Endothelial cell (in vitro differentiated cells): Measurements from ENCODE around the gene SETD2. TPM values are rescaled to one million over a fixed set of nuclear protein-coding genes. Genes with fewer than 3 reads are reported as not detected.
A peak's percentile ranks its signal among the peaks of the same experiment; 100 is the strongest.

ENCODE experiments used
- DNase-seq: peaks from one replicate; pipeline ENCODE4 v3.0.0; 2021; ENCODE audit warnings: low spot score
- H3K27ac Mint-ChIP-seq: one replicate; pipeline ENCODE4 v1.8.0; 2021; ENCODE audit warnings: mixed read lengths, inconsistent platforms; ENCODE audit not compliant: unreplicated experiment
- H3K27me3 Mint-ChIP-seq: one replicate; pipeline ENCODE4 v1.8.0; 2021; ENCODE audit warnings: mild to moderate bottlenecking, moderate library complexity, mixed read lengths, inconsistent platforms; ENCODE audit not compliant: unreplicated experiment
- H3K36me3 Mint-ChIP-seq: one replicate; pipeline ENCODE4 v1.8.0; 2021; ENCODE audit warnings: mild to moderate bottlenecking, low read depth, mixed read lengths, inconsistent platforms; ENCODE audit not compliant: unreplicated experiment
- H3K4me1 Mint-ChIP-seq: one replicate; pipeline ENCODE4 v1.8.0; 2021; ENCODE audit warnings: mild to moderate bottlenecking, mixed read lengths, inconsistent platforms; ENCODE audit not compliant: unreplicated experiment
- H3K4me3 Mint-ChIP-seq: one replicate; pipeline ENCODE4 v1.8.0; 2021; ENCODE audit warnings: mild to moderate bottlenecking, mixed read lengths, inconsistent platforms; ENCODE audit not compliant: unreplicated experiment
- H3K9me3 Mint-ChIP-seq: one replicate; pipeline ENCODE4 v1.8.0; 2021; ENCODE audit warnings: mixed read lengths, inconsistent platforms; ENCODE audit not compliant: unreplicated experiment
- CTCF ChIP-seq: fragments of 200-600 bp; sonication (generic); IDR thresholded peaks from one replicate; pipeline ENCODE4 v1.5.0; 2021; ENCODE audit warnings: antibody characterized with exemption; ENCODE audit not compliant: unreplicated experiment
- total RNA-seq: library from RNA; stranded (reverse); fragmentation: NEBNext Ultra II Directional; extraction: Animal tissue kit (Norgen Biotek cat#: 25700); gene quantifications from one replicate; pipeline ENCODE4 v1.2.1, GENCODE V29; 2021; ENCODE audit not compliant: unreplicated experiment

Gene SETD2
- total RNA-seq, 1 donor from 2014 or later, result 51.4 TPM

- H3K27me3 Mint-ChIP-seq, result peaks cover 3% of the 10 kb centered on the region
- H3K9me3 Mint-ChIP-seq, result no peaks in the 10 kb centered on the region
- DNase-seq, result peak; percentile 3
- no peak overlapping the region for H3K27ac Mint-ChIP-seq
- TF ChIP-seq CTCF, result no peak
- peaks cover 3% of the 10 kb centered on the region for H3K4me1 Mint-ChIP-seq
- H3K36me3 Mint-ChIP-seq, result peaks cover 17% of the 10 kb centered on the region
- no peak overlapping the region for H3K4me3 Mint-ChIP-seq
Observed at GRCh38 chr3:47012342-47013230, 151.3 kb downstream of the SETD2 start.

GRCh38 chr3:47011371-47011770 is 152.5 kb downstream of the SETD2 start:
- H3K4me1 Mint-ChIP-seq, result peaks cover 3% of the 10 kb centered on the region
- peaks cover 3% of the 10 kb centered on the region for H3K27me3 Mint-ChIP-seq
- H3K36me3 Mint-ChIP-seq, result peaks cover 20% of the 10 kb centered on the region
- no peak for DNase-seq
- no peaks in the 10 kb centered on the region for H3K9me3 Mint-ChIP-seq
- H3K27ac Mint-ChIP-seq, result no peak overlapping the region
- H3K4me3 Mint-ChIP-seq, result no peak overlapping the region
- TF ChIP-seq CTCF, result no peak

- Mint-ChIP-seq H3K4me1 (peaks cover 3% of the 10 kb centered on the region), H3K27ac (no peak overlapping the region), H3K9me3 (no peaks in the 10 kb centered on the region), H3K27me3 (peaks cover 4% of the 10 kb centered on the region), H3K4me3 (no peak overlapping the region), H3K36me3 (peaks cover 24% of the 10 kb centered on the region)
- no peak for TF ChIP-seq CTCF
- DNase-seq, result no peak
Observed at GRCh38 chr3:47010910-47011309, 153.0 kb downstream of the SETD2 start.

GRCh38 chr3:47010111-47010712 is 153.7 kb downstream of the SETD2 start:
- Mint-ChIP-seq H3K27me3 (peaks cover 4% of the 10 kb centered on the region), H3K9me3 (no peaks in the 10 kb centered on the region), H3K36me3 (peaks cover 28% of the 10 kb centered on the region), H3K4me3 (peak overlapping the region; percentile 59), H3K4me1 (peaks cover 3% of the 10 kb centered on the region), H3K27ac (peak overlapping the region; percentile 67)
- DNase-seq, result peak; percentile 13
- TF ChIP-seq CTCF, result peak; percentile 0
